Activated T-helper 9 cell treated with anti-CD3 and anti-CD28 coated beads, Interleukin-2, amount 50 U/mL, for 16 hours (primary cell): ENCODE data around the gene UBAP2L.
"Not testable (repeated sequence)": the region's sequence is repeated elsewhere in the genome, so short reads cannot be mapped to it uniquely, and the experiment has no call there.

ENCODE experiments used
- DNase-seq: peaks from one replicate; pipeline ENCODE4 v3.0.0-alpha.2; 2020; ENCODE audit warnings: low read depth

UBAP2L gene

DNA sequence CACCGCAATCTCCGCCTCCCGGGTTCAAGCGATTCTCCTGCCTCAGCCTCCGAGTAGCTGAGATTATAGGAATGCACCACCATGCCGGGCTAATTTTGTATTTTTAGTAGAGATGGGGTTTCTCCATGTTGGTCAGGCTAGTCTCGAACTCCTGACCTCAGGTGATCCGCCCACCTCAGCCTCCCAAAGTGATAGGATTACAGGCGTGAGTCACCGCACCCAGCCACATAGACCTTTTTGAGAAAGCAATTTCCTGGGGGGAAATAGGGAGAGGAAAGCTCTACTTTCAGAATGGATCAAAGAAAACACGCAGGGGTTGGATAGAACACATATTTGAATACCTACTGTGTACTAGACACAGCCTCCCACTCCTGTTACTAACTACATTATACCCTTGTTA lies 15.0 kb upstream of the UBAP2L start:
- not testable (repeated sequence) for DNase-seq

DNA sequence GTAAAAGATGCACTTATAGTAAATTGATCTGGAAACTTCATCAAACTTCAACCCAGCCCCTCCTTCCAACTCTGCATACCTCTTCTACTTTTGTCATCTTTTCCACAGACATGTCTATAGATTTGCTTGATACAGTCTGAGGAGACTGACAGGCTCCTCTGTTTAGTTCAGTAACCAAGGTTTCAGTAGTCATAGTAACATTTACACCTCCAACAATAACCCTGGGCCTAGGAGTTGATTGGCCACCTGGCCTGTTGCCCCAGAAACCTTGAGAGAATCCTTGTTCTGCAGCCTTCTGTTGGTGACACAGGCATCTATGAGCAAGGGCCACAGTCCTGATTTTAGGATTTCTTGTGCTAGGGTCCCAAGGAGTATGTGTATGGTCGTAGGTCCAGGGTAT lies 14.6 kb upstream of the UBAP2L start, which contains the start of gene CFAP141:
CFAP141 (minus strand) TSS at position 138 of the 400 bp plus-strand sequence; CDS start at position 112, 26 bp downstream.
- no peak for DNase-seq

GRCh38 chr1:154207262-154207661 lies 13.5 kb upstream of the UBAP2L start:
- no peak for DNase-seq

- no peak for DNase-seq
Measured at GRCh38 chr1:154208677-154209388, 11.9 kb upstream of the UBAP2L start.

GRCh38 chr1:154212083-154212482 lies 8.7 kb upstream of the UBAP2L start:
- no peak for DNase-seq

DNA sequence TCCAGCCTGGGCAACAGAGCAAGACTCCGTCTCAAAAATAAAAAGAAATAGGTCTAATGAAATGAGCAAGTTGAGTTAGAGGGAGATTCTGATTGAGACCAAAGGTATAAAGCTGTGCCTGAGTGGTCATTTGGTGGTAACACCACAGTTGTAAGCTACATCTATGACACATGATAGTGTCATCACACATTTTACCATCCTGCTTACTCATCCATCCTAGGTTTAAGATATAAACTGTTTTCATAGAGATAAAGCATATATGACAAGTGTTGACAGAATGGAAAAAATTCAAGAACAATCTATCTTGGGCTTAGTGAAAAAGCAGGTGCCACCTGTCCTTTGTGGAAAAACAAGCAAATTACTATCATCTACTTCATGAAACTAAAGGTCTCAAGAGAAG lies 7.5 kb upstream of the UBAP2L start:
- no peak for DNase-seq

- no peak for DNase-seq
Measured at GRCh38 chr1:154218545-154218944, 2.2 kb upstream of the UBAP2L start.

DNA sequence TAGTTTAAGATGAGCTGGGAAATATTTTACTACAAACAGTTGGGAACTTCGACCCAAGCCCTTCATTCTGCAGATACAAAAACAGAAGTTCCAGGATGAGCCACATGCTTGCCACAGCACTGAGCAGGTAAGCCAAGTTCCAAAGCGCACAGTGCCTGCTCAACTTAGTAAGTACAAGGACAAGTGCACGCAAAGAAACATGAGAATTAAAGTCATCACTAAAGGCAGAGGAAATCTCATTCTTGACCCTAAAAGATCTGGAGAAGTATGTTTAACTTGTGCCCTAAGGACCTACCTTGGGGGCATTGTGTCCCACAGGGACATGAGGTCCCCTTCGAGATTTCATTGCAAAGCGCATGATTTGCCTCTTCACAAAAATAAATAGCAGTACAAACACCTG lies 1.2 kb upstream of the UBAP2L start:
- no peak for DNase-seq

GRCh38 chr1:154220970-154221277 lies 169 bp downstream of the UBAP2L start:
- DNase-seq = no peak

DNA sequence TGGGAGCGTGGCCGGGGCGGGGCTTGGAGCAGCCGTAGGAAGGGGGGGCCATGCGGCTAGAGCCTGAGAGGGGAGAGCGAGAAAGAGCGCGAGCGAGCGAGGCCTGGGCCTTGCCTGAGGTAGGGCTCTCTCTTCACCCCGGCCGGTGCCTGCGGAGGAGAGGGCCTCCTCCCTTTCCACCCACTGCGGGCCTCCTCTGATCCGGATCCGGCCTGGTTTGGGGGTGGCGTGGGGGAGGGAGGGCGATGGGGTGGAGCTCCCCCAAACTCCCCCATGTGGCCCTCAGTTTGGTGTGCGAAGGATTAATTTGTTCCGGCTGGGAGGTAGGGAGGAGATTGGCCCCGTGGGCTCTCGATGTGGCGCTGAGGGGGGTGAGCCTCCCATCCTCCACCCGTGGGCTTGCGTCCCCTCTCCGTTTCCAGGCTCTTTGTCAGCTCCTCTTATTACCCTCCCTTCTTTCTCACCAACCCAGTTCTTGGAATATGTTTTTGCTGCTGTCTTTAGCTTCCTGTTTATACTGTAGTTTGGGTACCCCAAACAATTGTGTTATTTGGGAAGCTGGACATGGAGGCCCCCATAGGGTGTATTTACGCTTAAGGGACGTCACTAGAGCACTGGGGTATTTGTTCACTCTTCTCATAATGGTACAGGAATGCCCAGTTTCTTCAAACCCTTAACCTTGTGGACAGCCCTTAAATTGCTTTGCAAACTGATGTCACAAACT lies 685 bp downstream of the UBAP2L start:
- peak; percentile 63 for DNase-seq

DNA sequence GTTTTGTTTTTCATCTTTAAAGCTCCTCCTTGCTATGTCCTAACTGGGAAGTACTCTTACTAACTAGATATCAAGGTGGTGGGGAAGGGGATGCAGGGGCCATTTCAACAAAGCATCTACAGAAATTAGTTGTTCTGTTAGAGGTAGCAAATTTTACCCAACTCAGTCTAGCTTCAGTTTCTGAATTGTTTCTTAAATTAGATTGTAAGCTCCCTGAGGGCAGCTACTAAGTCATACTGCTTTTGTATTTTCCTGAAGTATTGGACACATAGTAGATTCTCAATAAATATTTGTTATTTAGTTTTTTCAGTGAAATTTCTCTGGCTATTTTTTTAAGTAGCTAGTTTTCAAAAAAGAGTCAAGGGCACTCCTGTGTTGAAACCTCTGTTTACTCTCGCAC lies 1.8 kb downstream of the UBAP2L start:
- no peak for DNase-seq

DNA sequence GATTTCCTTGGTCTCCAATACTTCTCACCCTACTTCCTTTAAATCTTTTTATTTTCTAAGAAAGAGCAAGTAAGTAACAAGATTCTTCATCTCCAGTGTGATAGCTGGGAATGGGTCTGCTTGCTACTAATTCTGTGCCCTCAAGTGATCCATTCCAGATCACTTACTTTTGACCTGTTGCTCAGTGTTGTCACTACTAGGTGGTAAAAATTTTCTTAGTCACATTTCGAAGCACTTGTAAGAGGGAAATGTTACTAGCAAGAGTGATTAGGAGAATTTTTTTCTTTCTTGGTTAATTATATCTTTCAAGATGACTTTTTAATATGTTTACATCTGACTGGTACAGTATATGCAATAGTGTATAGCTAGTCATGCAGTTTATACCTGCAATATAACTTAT lies 2.2 kb downstream of the UBAP2L start:
- no peak for DNase-seq

DNA sequence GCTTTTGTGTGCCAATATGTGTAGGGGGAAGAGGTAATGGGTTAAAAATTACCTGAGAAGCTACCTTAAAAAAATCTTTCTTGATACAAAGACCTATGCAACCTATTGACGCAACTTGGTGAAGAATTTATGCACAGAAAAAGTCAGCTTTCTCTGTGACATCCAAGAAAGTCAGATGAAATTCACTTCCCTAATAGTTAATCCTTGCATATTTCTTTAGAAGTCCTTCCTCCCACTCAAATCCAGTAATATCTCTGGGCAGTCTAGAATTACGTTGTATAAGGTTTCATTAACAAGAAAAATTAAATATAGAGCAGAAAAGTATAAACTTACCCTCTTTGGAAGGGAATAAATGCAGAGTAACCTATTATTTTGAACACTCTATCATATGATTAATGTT lies 2.9 kb downstream of the UBAP2L start:
- DNase-seq = no peak

GRCh38 chr1:154225370-154225769 lies 4.6 kb downstream of the UBAP2L start:
- no peak for DNase-seq

- DNase-seq = not testable (repeated sequence)
Measured at GRCh38 chr1:154231112-154231511, 10.4 kb downstream of the UBAP2L start.

- DNase-seq = not testable (repeated sequence)
Measured at GRCh38 chr1:154233127-154233526, 12.4 kb downstream of the UBAP2L start.

GRCh38 chr1:154236855-154237254 lies 16.1 kb downstream of the UBAP2L start:
- DNase-seq = no peak

- DNase-seq = no peak
Measured at GRCh38 chr1:154237435-154237834, 16.7 kb downstream of the UBAP2L start.

DNA sequence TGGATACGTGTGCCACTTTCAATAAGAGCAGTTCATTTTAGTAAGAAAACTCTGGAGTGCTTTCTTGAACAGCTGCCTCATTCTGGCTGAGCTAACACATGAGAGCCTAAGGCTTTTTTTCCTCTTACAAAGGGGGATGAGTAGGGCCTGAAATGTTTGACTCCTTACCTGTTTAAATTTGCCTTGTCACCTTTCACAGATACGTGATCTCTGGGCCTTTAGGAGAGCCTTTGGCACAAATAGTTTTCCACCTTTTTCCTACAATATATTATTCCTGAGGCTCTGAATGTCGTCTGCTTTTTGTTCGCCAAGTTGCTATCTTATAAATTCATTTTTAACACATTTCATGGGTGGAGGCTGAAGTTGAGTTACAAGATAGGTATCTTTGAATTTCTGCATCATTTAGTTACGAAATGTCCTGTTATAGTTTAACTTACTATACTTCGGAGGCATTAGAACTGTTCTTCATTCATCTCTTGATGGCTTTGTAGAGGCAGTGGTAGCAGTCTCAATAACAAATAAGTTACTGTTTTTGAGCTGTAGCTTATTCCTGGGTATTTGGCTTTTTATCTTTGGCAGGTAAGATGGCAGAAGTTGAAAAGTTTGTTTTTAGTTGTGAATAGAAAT lies 17.2 kb downstream of the UBAP2L start:
- no peak for DNase-seq

- DNase-seq = no peak
Measured at GRCh38 chr1:154239491-154239890, 18.7 kb downstream of the UBAP2L start.

- no peak for DNase-seq
Measured at GRCh38 chr1:154240294-154240833, 19.6 kb downstream of the UBAP2L start.

DNA sequence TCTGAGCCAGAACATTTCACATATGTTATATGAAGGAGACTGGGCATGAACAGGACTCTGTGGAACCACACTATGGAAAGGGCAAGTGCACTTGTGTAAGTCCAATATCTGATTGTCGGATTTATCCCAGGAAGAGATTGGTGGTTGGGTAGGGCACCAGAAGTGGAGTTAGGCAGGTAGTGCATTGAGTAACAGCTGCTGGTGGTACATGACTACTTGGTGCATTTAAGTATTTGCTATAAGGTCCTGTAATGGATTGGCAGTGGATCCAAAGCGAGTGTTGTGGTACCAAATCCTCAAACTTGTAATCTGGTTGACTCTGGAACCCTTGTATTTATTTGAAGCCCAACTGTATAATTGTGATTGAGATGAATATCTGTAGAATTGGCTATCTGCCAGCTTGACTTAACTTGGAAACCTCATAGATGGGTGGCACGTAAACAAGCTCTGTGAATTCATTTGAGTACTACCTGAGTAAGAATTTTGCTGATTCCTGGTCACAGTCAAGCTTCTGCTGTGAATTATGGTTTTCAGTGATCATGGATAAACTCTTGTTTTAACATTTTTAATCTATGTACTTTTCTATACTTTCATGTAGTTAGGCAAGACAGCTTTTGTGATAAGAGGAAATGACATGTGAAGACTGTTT lies 21.1 kb downstream of the UBAP2L start:
- DNase-seq = no peak

- no peak for DNase-seq
Measured at GRCh38 chr1:154253671-154254070, 32.9 kb downstream of the UBAP2L start.
